Esophagus mucosa (tissue), 1 donor: Measurements from ENCODE around the gene CWC27. TPM values are rescaled to one million over a fixed set of nuclear protein-coding genes. Genes with fewer than 3 reads are reported as not detected.

Source experiments
- ATAC-seq: fragments of 200-7000 bp; cut with Tn5 transposase; one replicate; pipeline ENCODE4 v1.9.1; 2020
- total RNA-seq: library from RNA; stranded (reverse); gene quantifications from one replicate; pipeline ENCODE4 v1.2.4, GENCODE V29; 2023
- donor health status: DM: yes; HTN: yes; CAD: no.

The CWC27 gene
- 14.7 TPM for total RNA-seq

- peak; percentile 90 for ATAC-seq
Observed at GRCh38 chr5:64768358-64769312, at the start of gene CWC27, which contains the start of gene SREK1IP1. Gene CWC27, plus strand, starts transcription at chr5:64768930. Its CDS starts 217 bp downstream, at chr5:64769147. Gene SREK1IP1, minus strand, starts transcription at chr5:64768691. Its CDS starts 174 bp downstream, at chr5:64768517.

- no peak for ATAC-seq
Observed at GRCh38 chr5:64722588-64722987, 46.1 kb upstream of the CWC27 start.

GRCh38 chr5:64727150-64727549, 41.6 kb upstream of the CWC27 start:
- ATAC-seq: no peak

GRCh38 chr5:64742411-64742810, 26.3 kb upstream of the CWC27 start:
- no peak for ATAC-seq

GRCh38 chr5:64742821-64743220, 25.9 kb upstream of the CWC27 start:
- no peak for ATAC-seq

GRCh38 chr5:64744914-64745313, 23.8 kb upstream of the CWC27 start:
- ATAC-seq: no peak

GRCh38 chr5:64746446-64746845, 22.3 kb upstream of the CWC27 start:
- no peak for ATAC-seq

- no peak for ATAC-seq
Observed at GRCh38 chr5:64749385-64749784, 19.3 kb upstream of the CWC27 start.

- no peak for ATAC-seq
Observed at GRCh38 chr5:64754066-64754465, 14.7 kb upstream of the CWC27 start.

GRCh38 chr5:64758901-64759300, 9.8 kb upstream of the CWC27 start:
- no peak for ATAC-seq

- ATAC-seq: no peak
Observed at GRCh38 chr5:64759960-64760660, 8.6 kb upstream of the CWC27 start.

- ATAC-seq: no peak
Observed at GRCh38 chr5:64763948-64764503, 4.7 kb upstream of the CWC27 start.

- ATAC-seq: peak; percentile 92
Observed at GRCh38 chr5:64765804-64766504, 2.8 kb upstream of the CWC27 start.

GRCh38 chr5:64766941-64767340, 1.8 kb upstream of the CWC27 start:
- ATAC-seq: no peak

GRCh38 chr5:64767959-64768357, 772 bp upstream of the CWC27 start:
- peak; percentile 1 for ATAC-seq

GRCh38 chr5:64769855-64770254, 1.1 kb downstream of the CWC27 start:
- no peak for ATAC-seq

GRCh38 chr5:64771736-64772135, 3.0 kb downstream of the CWC27 start:
- no peak for ATAC-seq

GRCh38 chr5:64773533-64773932, 4.8 kb downstream of the CWC27 start:
- ATAC-seq: no peak

- no peak for ATAC-seq
Observed at GRCh38 chr5:64775291-64775690, 6.6 kb downstream of the CWC27 start.

- peak; percentile 73 for ATAC-seq
Observed at GRCh38 chr5:64784451-64785025, 15.8 kb downstream of the CWC27 start.

GRCh38 chr5:64786372-64786771, 17.6 kb downstream of the CWC27 start:
- no peak for ATAC-seq

GRCh38 chr5:64788156-64788555, 19.4 kb downstream of the CWC27 start:
- no peak for ATAC-seq
